ENCODE measurements around the gene PHC3. TPM values are rescaled to one million over a fixed set of nuclear protein-coding genes. Genes with fewer than 3 reads are reported as not detected.

The PHC3 gene
- total and polyA plus RNA-seq, 2 experiments from 2014 or later: 36.6 to 39.8 TPM

DNA sequence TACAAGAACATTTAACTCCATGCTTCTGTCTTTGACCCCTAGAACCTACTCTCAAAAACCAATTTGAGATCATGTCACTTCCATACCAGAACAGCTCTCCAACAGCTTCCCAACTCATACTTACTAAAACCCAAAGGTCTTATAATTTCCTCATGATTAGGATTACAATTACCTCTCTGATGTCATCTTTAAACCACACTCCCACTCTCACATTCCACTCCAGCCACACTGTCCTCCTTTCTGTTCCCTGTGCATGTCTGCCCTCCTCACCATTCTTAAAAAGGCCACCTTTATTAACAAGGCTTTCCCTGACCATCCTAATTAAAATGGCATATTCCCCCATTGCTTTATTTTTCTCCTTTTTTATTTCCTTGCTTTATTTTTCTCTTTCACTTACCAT lies 18.9 kb downstream of the PHC3 start:
- Histone ChIP-seq H3K36me3 (replicated peaks; ENCODE audit: insufficient read depth, low read depth) (no peaks in the 10 kb centered on the region), H3K4me2 (no peak overlapping the region), H3K27ac (no peak overlapping the region), H3K9me3 (ENCODE audit: low read depth) (no peaks in the 10 kb centered on the region), H3K4me1 (ENCODE audit: insufficient read depth) (peaks cover 9% of the 10 kb centered on the region), H4K20me1 (ENCODE audit: insufficient read depth, poor library complexity, severe bottlenecking) (peaks cover 32% of the 10 kb centered on the region), H3K27me3 (no peaks in the 10 kb centered on the region), H3K4me3 (no peak overlapping the region), H3K79me2 (peaks cover 93% of the 10 kb centered on the region), H3K9me2 (replicated peaks; ENCODE audit: insufficient read depth) (no peaks in the 10 kb centered on the region), H2AFZ (no peak overlapping the region)
- no peak for TF ChIP-seq EZH2 (IDR thresholded peaks at IDR 0.05; ENCODE audit: borderline replicate concordance)
- TF ChIP-seq, protein P1, sequence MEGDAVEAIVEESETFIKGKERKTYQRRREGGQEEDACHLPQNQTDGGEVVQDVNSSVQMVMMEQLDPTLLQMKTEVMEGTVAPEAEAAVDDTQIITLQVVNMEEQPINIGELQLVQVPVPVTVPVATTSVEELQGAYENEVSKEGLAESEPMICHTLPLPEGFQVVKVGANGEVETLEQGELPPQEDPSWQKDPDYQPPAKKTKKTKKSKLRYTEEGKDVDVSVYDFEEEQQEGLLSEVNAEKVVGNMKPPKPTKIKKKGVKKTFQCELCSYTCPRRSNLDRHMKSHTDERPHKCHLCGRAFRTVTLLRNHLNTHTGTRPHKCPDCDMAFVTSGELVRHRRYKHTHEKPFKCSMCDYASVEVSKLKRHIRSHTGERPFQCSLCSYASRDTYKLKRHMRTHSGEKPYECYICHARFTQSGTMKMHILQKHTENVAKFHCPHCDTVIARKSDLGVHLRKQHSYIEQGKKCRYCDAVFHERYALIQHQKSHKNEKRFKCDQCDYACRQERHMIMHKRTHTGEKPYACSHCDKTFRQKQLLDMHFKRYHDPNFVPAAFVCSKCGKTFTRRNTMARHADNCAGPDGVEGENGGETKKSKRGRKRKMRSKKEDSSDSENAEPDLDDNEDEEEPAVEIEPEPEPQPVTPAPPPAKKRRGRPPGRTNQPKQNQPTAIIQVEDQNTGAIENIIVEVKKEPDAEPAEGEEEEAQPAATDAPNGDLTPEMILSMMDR (IDR thresholded peaks at IDR 0.05; ENCODE audit: poor library complexity): no peak
- no peak for TF ChIP-seq EZH2phosphoT487 (IDR thresholded peaks at IDR 0.05; ENCODE audit: low read depth, severe bottlenecking, unreplicated experiment)
- DNase-seq (ENCODE audit: low spot score): no peak

DNA sequence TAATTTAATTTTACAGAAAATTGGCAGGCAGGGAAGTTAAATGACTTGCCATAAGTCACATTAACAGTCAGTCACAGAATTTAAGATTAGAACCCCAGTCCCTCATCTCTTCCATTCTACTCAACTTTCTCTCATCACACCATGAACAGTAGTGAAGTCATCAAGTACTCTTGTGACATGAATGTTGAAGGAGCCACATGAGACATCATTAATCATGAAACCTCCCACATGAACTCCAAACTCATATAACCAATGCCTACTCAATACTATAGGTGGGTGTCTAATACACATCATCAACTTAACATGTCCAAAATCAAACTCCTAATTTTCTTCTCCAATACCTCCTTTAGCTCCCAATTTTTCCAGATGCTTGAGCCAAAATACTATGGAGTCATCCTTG lies 19.5 kb downstream of the PHC3 start:
- Histone ChIP-seq H3K9me2 (replicated peaks; ENCODE audit: insufficient read depth) (no peaks in the 10 kb centered on the region), H4K20me1 (ENCODE audit: insufficient read depth, poor library complexity, severe bottlenecking) (peaks cover 32% of the 10 kb centered on the region), H3K27ac (no peak overlapping the region), H3K27me3 (no peaks in the 10 kb centered on the region), H2AFZ (no peak overlapping the region), H3K36me3 (replicated peaks; ENCODE audit: insufficient read depth, low read depth) (no peaks in the 10 kb centered on the region), H3K79me2 (peaks cover 93% of the 10 kb centered on the region), H3K4me1 (ENCODE audit: insufficient read depth) (peaks cover 9% of the 10 kb centered on the region), H3K9me3 (ENCODE audit: low read depth) (no peaks in the 10 kb centered on the region), H3K4me2 (no peak overlapping the region), H3K4me3 (no peak overlapping the region)
- TF ChIP-seq EZH2 (IDR thresholded peaks at IDR 0.05; ENCODE audit: borderline replicate concordance) (no peak), EZH2phosphoT487 (IDR thresholded peaks at IDR 0.05; ENCODE audit: low read depth, severe bottlenecking, unreplicated experiment) (no peak)
- TF ChIP-seq, protein P1 (IDR thresholded peaks at IDR 0.05; ENCODE audit: poor library complexity): no peak
- no peak for DNase-seq (ENCODE audit: low spot score)

DNA sequence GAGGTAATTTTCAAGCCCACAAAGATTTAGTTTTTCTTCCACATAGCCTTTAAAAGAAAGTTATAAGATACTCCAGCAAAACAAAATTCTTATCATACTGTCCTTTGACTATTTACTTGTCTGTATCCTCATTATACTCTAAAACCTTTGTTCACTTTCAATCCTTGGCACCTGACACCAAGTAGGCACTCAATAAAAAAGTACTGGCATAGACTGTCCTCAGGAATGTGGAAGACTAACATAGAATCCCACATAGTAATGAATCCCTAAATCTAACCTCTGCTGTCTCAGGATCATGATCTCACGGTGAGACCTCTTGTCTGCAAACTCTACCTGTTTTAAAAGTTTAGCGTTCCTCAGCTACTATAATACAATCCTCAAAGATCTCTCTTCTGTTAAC lies 21.6 kb downstream of the PHC3 start:
- Histone ChIP-seq H3K9me2 (replicated peaks; ENCODE audit: insufficient read depth) (no peaks in the 10 kb centered on the region), H3K36me3 (replicated peaks; ENCODE audit: insufficient read depth, low read depth) (no peaks in the 10 kb centered on the region), H3K4me3 (no peak overlapping the region), H3K27me3 (no peaks in the 10 kb centered on the region), H3K27ac (no peak overlapping the region), H3K4me2 (no peak overlapping the region), H3K4me1 (ENCODE audit: insufficient read depth) (peaks cover 8% of the 10 kb centered on the region), H4K20me1 (ENCODE audit: insufficient read depth, poor library complexity, severe bottlenecking) (peaks cover 33% of the 10 kb centered on the region), H3K79me2 (peaks cover 93% of the 10 kb centered on the region), H2AFZ (no peak overlapping the region), H3K9me3 (ENCODE audit: low read depth) (no peaks in the 10 kb centered on the region)
- TF ChIP-seq, protein P1 (IDR thresholded peaks at IDR 0.05; ENCODE audit: poor library complexity): no peak
- TF ChIP-seq EZH2 (IDR thresholded peaks at IDR 0.05; ENCODE audit: borderline replicate concordance) (no peak), EZH2phosphoT487 (IDR thresholded peaks at IDR 0.05; ENCODE audit: low read depth, severe bottlenecking, unreplicated experiment) (no peak)
- no peak for DNase-seq (ENCODE audit: low spot score)
- 91% methylated on average over 2 of the region's 2 CpGs for WGBS (ENCODE audit: low lambda C conversion rate, missing lambda C conversion rate)

DNA sequence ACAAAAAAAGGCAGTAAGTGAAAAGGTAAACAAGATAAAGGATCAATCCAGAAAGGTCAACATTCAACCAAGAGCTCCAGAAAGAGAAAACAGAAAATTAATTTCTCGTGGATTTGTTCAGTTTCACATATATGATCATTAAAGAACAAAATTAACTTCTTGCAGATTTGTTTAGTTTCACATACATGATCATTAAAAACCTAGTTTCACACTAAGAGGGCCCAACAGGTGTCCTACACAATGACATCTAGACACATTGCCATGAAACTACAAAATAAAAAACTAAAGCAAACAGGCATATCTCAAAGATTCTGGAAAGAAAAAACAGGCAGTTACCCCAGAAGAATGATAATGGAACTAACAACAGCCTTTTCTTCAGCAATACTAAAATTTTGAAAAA lies 22.1 kb downstream of the PHC3 start:
- Histone ChIP-seq H3K4me2 (no peak overlapping the region), H3K27me3 (no peaks in the 10 kb centered on the region), H3K9me2 (replicated peaks; ENCODE audit: insufficient read depth) (no peaks in the 10 kb centered on the region), H3K36me3 (replicated peaks; ENCODE audit: insufficient read depth, low read depth) (no peaks in the 10 kb centered on the region), H3K79me2 (peaks cover 93% of the 10 kb centered on the region), H3K4me3 (no peak overlapping the region), H3K4me1 (ENCODE audit: insufficient read depth) (peaks cover 13% of the 10 kb centered on the region), H3K27ac (peak overlapping the region; percentile 43), H3K9me3 (ENCODE audit: low read depth) (no peaks in the 10 kb centered on the region), H4K20me1 (ENCODE audit: insufficient read depth, poor library complexity, severe bottlenecking) (peaks cover 33% of the 10 kb centered on the region), H2AFZ (no peak overlapping the region)
- DNase-seq (ENCODE audit: low spot score): no peak
- 67% methylated on average over 1 of the region's 1 CpG for WGBS (ENCODE audit: low lambda C conversion rate, missing lambda C conversion rate)
- TF ChIP-seq EZH2 (IDR thresholded peaks at IDR 0.05; ENCODE audit: borderline replicate concordance) (no peak), EZH2phosphoT487 (IDR thresholded peaks at IDR 0.05; ENCODE audit: low read depth, severe bottlenecking, unreplicated experiment) (no peak)
- TF ChIP-seq, protein P1 (IDR thresholded peaks at IDR 0.05; ENCODE audit: poor library complexity): no peak

Measured in hepatocyte (in vitro differentiated cells).